Neural cell (in vitro differentiated cells): ENCODE data around the gene TRAF5. TPM values are rescaled to one million over a fixed set of nuclear protein-coding genes. Genes with fewer than 3 reads are reported as not detected.
A peak's percentile ranks its signal among the peaks of the same experiment; 100 is the strongest.

Experiments
- H2AFZ ChIP-seq: fragments of 200-600, 300-800 bp; sonication (generic), shearing (Covaris generic); 2 replicates; pipeline ENCODE4 v1.6.0; 2014; ENCODE audit warnings: low read depth, mild to moderate bottlenecking, antibody characterized with exemption, low read length, moderate library complexity
- H3F3A ChIP-seq: fragments of 200-600 bp; shearing (Covaris generic); 2 replicates; pipeline ENCODE4 v1.6.1; 2016; ENCODE audit warnings: mild to moderate bottlenecking, moderate library complexity, mixed read lengths, antibody characterized with exemption, low read length; ENCODE audit not compliant: insufficient read depth, poor library complexity, severe bottlenecking
- H3K27ac ChIP-seq: fragments of 200-600, 300-800 bp; sonication (generic), shearing (Covaris generic); 2 replicates; pipeline ENCODE4 v1.5.1; 2014; ENCODE audit warnings: mild to moderate bottlenecking, low read length, moderate library complexity
- H3K27me3 ChIP-seq: fragments of 300-800, 200-600 bp; sonication (generic), shearing (Covaris generic); 2 replicates; pipeline ENCODE4 v1.6.0; 2014; ENCODE audit warnings: mild to moderate bottlenecking, low read depth, low read length, moderate library complexity; ENCODE audit not compliant: insufficient read depth
- H3K36me3 ChIP-seq: fragments of 300-800, 200-600 bp; sonication (generic), shearing (Covaris generic); 2 replicates; pipeline ENCODE4 v1.5.1; 2014; ENCODE audit warnings: mild to moderate bottlenecking, antibody characterized with exemption, low read length, moderate library complexity; ENCODE audit not compliant: insufficient read depth
- H3K4me2 ChIP-seq: fragments of 300-800, 200-600 bp; sonication (generic), shearing (Covaris generic); 2 replicates; pipeline ENCODE4 v1.6.0; 2014; ENCODE audit warnings: mild to moderate bottlenecking, low read length
- H3K4me3 ChIP-seq: fragments of 300-800, 200-600 bp; sonication (generic), shearing (Covaris generic); 2 replicates; pipeline ENCODE4 v1.5.1; 2014; ENCODE audit warnings: mild to moderate bottlenecking, low read length, moderate library complexity
- H3K79me2 ChIP-seq: fragments of 200-600 bp; shearing (Covaris generic); replicated peaks from 2 replicates; pipeline ENCODE4 v1.6.0; 2014; ENCODE audit warnings: mild to moderate bottlenecking, low read length, moderate library complexity; ENCODE audit not compliant: insufficient read depth
- H3K9ac ChIP-seq: fragments of 300-800, 200-600 bp; sonication (generic), shearing (Covaris generic); 2 replicates; pipeline ENCODE4 v1.6.1; 2016; ENCODE audit warnings: mild to moderate bottlenecking, low read length, mixed read lengths
- H3K9me2 ChIP-seq: fragments of 200-600 bp; shearing (Covaris generic); 2 replicates; pipeline ENCODE4 v1.6.1; 2016; ENCODE audit warnings: mild to moderate bottlenecking, low read length, mixed read lengths; ENCODE audit not compliant: insufficient read depth
- H3K9me3 ChIP-seq: fragments of 200-600, 300-800 bp; sonication (generic), shearing (Covaris generic); 2 replicates; pipeline ENCODE4 v1.6.1; 2016; ENCODE audit warnings: mild to moderate bottlenecking, mixed run types, low read length, moderate library complexity, mixed read lengths
- H4K20me1 ChIP-seq: fragments of 200-600 bp; shearing (Covaris generic); 2 replicates; pipeline ENCODE4 v1.6.1; 2016; ENCODE audit warnings: mild to moderate bottlenecking, mixed run types; ENCODE audit not compliant: insufficient read depth
- EP300 ChIP-seq: fragments of 450-650 bp; conservative IDR thresholded peaks from 2 replicates; pipeline ENCODE4 v1.6.1; 2014; ENCODE audit warnings: antibody characterized with exemption, mild to moderate bottlenecking, moderate library complexity; ENCODE audit not compliant: poor library complexity, severe bottlenecking
- EZH2 ChIP-seq: fragments of 200-600, 300-800 bp; shearing (Covaris generic), sonication (generic); IDR thresholded peaks from 2 replicates; pipeline ENCODE4 v1.6.1; 2014; ENCODE audit warnings: antibody characterized with exemption, low read length, borderline replicate concordance, mild to moderate bottlenecking; ENCODE audit not compliant: insufficient read depth, poor library complexity, severe bottlenecking
- MXI1 ChIP-seq: fragments of 450-650 bp; conservative IDR thresholded peaks from 2 replicates; pipeline ENCODE4 v1.6.1; 2014; ENCODE audit warnings: antibody characterized with exemption, mild to moderate bottlenecking; ENCODE audit not compliant: poor library complexity, severe bottlenecking
- POLR2AphosphoS5 ChIP-seq: IDR thresholded peaks from 2 replicates; pipeline ENCODE4 v1.6.1; 2012
- RAD21 ChIP-seq: fragments of 450-650 bp; conservative IDR thresholded peaks from 2 replicates; pipeline ENCODE4 v1.6.1; 2014; ENCODE audit warnings: antibody characterized with exemption, mild to moderate bottlenecking, moderate library complexity
- SMC3 ChIP-seq: fragments of 450-650 bp; conservative IDR thresholded peaks from 2 replicates; pipeline ENCODE4 v1.6.1; 2014; ENCODE audit warnings: antibody characterized with exemption, mild to moderate bottlenecking, moderate library complexity; ENCODE audit not compliant: poor library complexity
- TAF1 ChIP-seq: IDR thresholded peaks from 2 replicates; pipeline ENCODE4 v1.6.1; 2012; ENCODE audit warnings: low read depth
- polyA plus RNA-seq: library from polyadenylated mRNA; depleted of rRNA; stranded (reverse); fragments of >200 nt; gene quantifications from 2 replicates; pipeline ENCODE4 v1.2.3, GENCODE V29; 2014
- TF ChIP-seq, protein P1 (sequence below): IDR thresholded peaks from 2 replicates; pipeline ENCODE4 v1.6.1; 2012; ENCODE audit warnings: borderline replicate concordance
- TF ChIP-seq, protein P2 (sequence below): fragments of 450-650 bp; IDR thresholded peaks from 2 replicates; pipeline ENCODE4 v1.5.1; 2014; ENCODE audit warnings: antibody characterized with exemption, mild to moderate bottlenecking, moderate library complexity; ENCODE audit not compliant: poor library complexity, severe bottlenecking

The TRAF5 gene
- polyA plus RNA-seq, 1 donor from 2014 or later, result 0.69 TPM

DNA sequence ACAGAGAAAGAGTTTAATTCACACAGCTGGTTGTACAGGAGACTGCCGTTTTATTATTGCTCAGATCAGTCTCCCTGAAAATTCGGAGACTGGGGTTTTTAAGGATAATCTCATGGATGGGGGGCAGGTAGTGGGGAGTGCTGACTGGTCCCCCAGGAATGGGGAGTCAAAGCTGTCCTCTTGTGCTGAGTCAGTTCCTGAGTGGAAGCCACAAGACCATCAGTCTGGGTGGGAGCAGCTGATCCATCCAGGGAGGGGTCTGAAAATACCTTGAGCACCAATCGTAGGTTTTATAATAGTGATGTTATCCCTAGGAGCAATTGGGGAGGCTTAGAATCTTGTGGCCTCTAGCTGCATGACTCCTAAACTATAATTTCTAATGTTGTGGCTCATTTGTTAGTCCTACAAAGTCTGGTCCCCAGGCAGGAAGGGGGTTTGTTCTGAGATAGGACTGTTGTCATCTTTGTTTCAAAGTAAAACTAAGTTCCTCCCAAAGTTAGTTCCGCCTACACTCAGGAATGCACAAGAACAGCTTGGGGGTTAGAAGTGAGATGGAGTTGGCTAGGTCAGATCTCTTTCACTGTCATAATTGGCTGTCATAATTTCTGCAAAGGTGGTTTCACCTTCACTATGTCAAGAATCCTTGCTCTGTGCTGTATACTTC, 50.3 kb downstream of the TRAF5 start:
- no peaks in the 10 kb centered on the region for H3K27me3 ChIP-seq
- H3K9ac ChIP-seq, result no peak overlapping the region
- no peaks in the 10 kb centered on the region for H3K9me3 ChIP-seq
- no peak overlapping the region for H2AFZ ChIP-seq
- no peaks in the 10 kb centered on the region for H3K79me2 ChIP-seq
- H3K9me2 ChIP-seq, result no peaks in the 10 kb centered on the region
- H4K20me1 ChIP-seq, result no peaks in the 10 kb centered on the region
- no peak for TF ChIP-seq EZH2
- no peak for TF ChIP-seq POLR2AphosphoS5
- TF ChIP-seq SMC3, result no peak
- TF ChIP-seq, protein P1, sequence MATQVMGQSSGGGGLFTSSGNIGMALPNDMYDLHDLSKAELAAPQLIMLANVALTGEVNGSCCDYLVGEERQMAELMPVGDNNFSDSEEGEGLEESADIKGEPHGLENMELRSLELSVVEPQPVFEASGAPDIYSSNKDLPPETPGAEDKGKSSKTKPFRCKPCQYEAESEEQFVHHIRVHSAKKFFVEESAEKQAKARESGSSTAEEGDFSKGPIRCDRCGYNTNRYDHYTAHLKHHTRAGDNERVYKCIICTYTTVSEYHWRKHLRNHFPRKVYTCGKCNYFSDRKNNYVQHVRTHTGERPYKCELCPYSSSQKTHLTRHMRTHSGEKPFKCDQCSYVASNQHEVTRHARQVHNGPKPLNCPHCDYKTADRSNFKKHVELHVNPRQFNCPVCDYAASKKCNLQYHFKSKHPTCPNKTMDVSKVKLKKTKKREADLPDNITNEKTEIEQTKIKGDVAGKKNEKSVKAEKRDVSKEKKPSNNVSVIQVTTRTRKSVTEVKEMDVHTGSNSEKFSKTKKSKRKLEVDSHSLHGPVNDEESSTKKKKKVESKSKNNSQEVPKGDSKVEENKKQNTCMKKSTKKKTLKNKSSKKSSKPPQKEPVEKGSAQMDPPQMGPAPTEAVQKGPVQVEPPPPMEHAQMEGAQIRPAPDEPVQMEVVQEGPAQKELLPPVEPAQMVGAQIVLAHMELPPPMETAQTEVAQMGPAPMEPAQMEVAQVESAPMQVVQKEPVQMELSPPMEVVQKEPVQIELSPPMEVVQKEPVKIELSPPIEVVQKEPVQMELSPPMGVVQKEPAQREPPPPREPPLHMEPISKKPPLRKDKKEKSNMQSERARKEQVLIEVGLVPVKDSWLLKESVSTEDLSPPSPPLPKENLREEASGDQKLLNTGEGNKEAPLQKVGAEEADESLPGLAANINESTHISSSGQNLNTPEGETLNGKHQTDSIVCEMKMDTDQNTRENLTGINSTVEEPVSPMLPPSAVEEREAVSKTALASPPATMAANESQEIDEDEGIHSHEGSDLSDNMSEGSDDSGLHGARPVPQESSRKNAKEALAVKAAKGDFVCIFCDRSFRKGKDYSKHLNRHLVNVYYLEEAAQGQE, result no peak
- no peak for TF ChIP-seq EP300
- TF ChIP-seq MXI1, result no peak
- no peak for TF ChIP-seq TAF1
- TF ChIP-seq RAD21, result no peak
- no peak overlapping the region for H3K4me2 ChIP-seq
- H3F3A ChIP-seq, result no peaks in the 10 kb centered on the region
- no peak overlapping the region for H3K27ac ChIP-seq
- H3K4me3 ChIP-seq, result no peak overlapping the region
- no peaks in the 10 kb centered on the region for H3K36me3 ChIP-seq

DNA sequence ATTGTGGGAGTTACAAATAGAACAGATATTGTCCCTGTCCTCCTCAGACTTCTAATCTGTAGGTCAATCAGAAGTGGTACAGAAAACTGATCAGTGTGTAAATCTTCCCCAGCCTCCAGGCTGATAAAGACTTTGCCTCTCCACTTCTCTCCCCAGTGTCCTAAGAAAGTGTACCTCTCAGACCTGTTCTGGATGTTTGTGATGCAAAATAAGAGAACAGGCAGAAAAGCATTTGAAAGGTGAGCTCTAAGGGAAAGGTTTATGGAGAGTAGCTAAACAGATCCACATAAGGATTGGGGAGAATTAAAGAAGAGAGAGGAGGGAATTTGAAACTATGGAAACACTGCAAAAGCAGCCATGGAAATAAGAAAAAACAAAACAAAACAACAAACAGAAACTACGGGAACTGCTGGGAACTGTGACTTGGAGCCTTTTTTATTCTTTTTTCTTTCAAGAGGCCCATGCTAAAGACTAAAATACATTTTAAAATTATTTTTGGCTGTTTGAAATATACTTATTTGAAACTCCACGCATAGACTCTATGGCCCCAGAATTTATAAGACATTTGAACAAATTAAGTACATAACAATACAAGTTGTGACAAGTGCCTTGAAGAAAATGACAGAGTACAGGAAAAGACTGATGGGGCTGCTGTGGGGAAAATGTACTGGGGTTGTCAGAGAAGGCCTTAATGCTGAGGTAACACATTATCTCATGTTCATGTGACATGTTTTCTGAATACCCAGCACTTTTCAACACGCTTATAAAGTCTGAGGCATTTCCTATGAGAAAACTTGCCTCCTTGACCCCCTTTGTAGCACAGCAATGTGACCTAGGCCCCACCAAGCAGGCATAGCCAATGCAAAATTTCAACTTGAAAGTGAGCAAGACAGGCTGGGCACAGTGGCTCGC, 51.2 kb downstream of the TRAF5 start:
- Histone ChIP-seq H3K79me2 (no peaks in the 10 kb centered on the region), H3K9ac (no peak overlapping the region), H3K27ac (no peak overlapping the region), H3K4me3 (no peak overlapping the region), H4K20me1 (no peaks in the 10 kb centered on the region), H3K9me3 (no peaks in the 10 kb centered on the region), H2AFZ (no peak overlapping the region), H3K4me2 (no peak overlapping the region), H3K9me2 (no peaks in the 10 kb centered on the region), H3K27me3 (no peaks in the 10 kb centered on the region), H3K36me3 (no peaks in the 10 kb centered on the region), H3F3A (no peaks in the 10 kb centered on the region)
- TF ChIP-seq EP300, result peak; percentile 52
- TF ChIP-seq MXI1, result no peak

DNA sequence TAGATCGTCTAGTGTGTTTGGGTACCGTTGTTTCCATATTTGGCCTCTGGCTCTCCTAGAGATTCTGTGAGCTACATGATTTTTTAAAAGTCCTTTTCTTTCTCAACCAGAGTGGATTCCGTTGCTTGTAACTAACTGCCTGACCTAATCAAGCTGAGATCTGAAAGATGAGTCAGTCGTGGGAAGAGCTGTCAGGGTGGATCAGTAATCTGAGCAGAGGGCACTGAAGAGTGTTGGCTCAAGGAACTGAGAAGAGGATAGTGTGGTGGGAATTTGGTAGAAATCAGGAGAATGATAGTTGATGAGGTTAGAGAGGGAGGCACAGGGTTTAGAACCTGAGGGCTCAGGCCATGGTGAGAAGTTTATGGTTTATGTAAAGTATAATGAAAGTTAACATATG, 52.2 kb downstream of the TRAF5 start:
- Histone ChIP-seq H3K36me3 (no peaks in the 10 kb centered on the region), H3K27ac (no peak overlapping the region), H4K20me1 (no peaks in the 10 kb centered on the region), H3K79me2 (no peaks in the 10 kb centered on the region), H3K27me3 (no peaks in the 10 kb centered on the region), H2AFZ (no peak overlapping the region), H3K9me2 (no peaks in the 10 kb centered on the region), H3K9me3 (no peaks in the 10 kb centered on the region), H3F3A (no peaks in the 10 kb centered on the region), H3K4me2 (no peak overlapping the region), H3K4me3 (no peak overlapping the region), H3K9ac (no peak overlapping the region)
- TF ChIP-seq SMC3, result no peak
- no peak for TF ChIP-seq TAF1
- TF ChIP-seq POLR2AphosphoS5, result no peak
- no peak for TF ChIP-seq RAD21
- no peak for TF ChIP-seq EZH2
- TF ChIP-seq, protein P1, result no peak
- TF ChIP-seq, protein P2, sequence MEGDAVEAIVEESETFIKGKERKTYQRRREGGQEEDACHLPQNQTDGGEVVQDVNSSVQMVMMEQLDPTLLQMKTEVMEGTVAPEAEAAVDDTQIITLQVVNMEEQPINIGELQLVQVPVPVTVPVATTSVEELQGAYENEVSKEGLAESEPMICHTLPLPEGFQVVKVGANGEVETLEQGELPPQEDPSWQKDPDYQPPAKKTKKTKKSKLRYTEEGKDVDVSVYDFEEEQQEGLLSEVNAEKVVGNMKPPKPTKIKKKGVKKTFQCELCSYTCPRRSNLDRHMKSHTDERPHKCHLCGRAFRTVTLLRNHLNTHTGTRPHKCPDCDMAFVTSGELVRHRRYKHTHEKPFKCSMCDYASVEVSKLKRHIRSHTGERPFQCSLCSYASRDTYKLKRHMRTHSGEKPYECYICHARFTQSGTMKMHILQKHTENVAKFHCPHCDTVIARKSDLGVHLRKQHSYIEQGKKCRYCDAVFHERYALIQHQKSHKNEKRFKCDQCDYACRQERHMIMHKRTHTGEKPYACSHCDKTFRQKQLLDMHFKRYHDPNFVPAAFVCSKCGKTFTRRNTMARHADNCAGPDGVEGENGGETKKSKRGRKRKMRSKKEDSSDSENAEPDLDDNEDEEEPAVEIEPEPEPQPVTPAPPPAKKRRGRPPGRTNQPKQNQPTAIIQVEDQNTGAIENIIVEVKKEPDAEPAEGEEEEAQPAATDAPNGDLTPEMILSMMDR, result no peak
- no peak for TF ChIP-seq EP300
- TF ChIP-seq MXI1, result no peak
